Stimulated activated effector memory CD8-positive, alpha-beta T cell treated with anti-CD3 and anti-CD28 coated beads, Interleukin-12 subunit alpha, Interleukin-12 subunit beta, amount 100 ng/mL, for 72 hours (primary cell): ENCODE results near the gene ATG7.
"Not testable (repeated sequence)": the region's sequence is repeated elsewhere in the genome, so short reads cannot be mapped to it uniquely, and the experiment has no call there.

Source experiments
- ATAC-seq: fragments of 150-1000 bp; cut with Tn5 transposase; 2 replicates; pipeline ENCODE4 v1.10.0; 2021
- DNase-seq, 2 donors: peaks; one replicate each; pipeline ENCODE4 v3.0.0; 2021 to 2022; ENCODE audit warnings: low spot score in 2 of 2
- H3K27ac Mint-ChIP-seq: one replicate; pipeline ENCODE4 v1.8.0; 2022; ENCODE audit warnings: mild to moderate bottlenecking, mixed read lengths
- H3K36me3 Mint-ChIP-seq: one replicate; pipeline ENCODE4 v1.8.0; 2022; ENCODE audit warnings: mild to moderate bottlenecking, mixed read lengths
- H3K4me1 Mint-ChIP-seq: one replicate; pipeline ENCODE4 v1.8.0; 2022; ENCODE audit warnings: mixed read lengths
- H3K4me3 Mint-ChIP-seq: one replicate; pipeline ENCODE4 v1.8.0; 2022; ENCODE audit warnings: mild to moderate bottlenecking, mixed read lengths
- H3K9me3 Mint-ChIP-seq: one replicate; pipeline ENCODE4 v1.8.0; 2022; ENCODE audit warnings: mixed read lengths

The ATG7 gene

GRCh38 chr3:11567516-11568467 is 295.6 kb downstream of the ATG7 start:
- Mint-ChIP-seq H3K36me3 (peaks cover 47% of the 10 kb centered on the region), H3K9me3 (no peaks in the 10 kb centered on the region), H3K27ac (peak overlapping the region; percentile 80), H3K4me3 (no peak overlapping the region), H3K4me1 (peaks cover 29% of the 10 kb centered on the region)
- no peak for DNase-seq
- ATAC-seq, result peak; percentile 33

- ATAC-seq, result no peak
- no peak for DNase-seq
Measured at GRCh38 chr3:11568503-11569155, 296.4 kb downstream of the ATG7 start.

GRCh38 chr3:11569156-11569741 is 297.1 kb downstream of the ATG7 start:
- Mint-ChIP-seq H3K4me1 (peaks cover 34% of the 10 kb centered on the region), H3K27ac (peak overlapping the region; percentile 70), H3K4me3 (no peak overlapping the region), H3K9me3 (no peaks in the 10 kb centered on the region), H3K36me3 (peaks cover 41% of the 10 kb centered on the region)
- DNase-seq (no peak), ATAC-seq (no peak)

More at GRCh38 chr3:11568503-11569155, 296.4 kb downstream of the ATG7 start:
- Mint-ChIP-seq H3K4me3 (no peak overlapping the region), H3K27ac (peak overlapping the region; percentile 80), H3K4me1 (peaks cover 34% of the 10 kb centered on the region), H3K9me3 (no peaks in the 10 kb centered on the region), H3K36me3 (peaks cover 42% of the 10 kb centered on the region)

- ATAC-seq, result no peak
Measured at GRCh38 chr3:11570251-11570650, 298.1 kb downstream of the ATG7 start.

GRCh38 chr3:11570789-11571495 is 298.7 kb downstream of the ATG7 start:
- Mint-ChIP-seq H3K27ac (peak overlapping the region; percentile 76), H3K4me3 (no peak overlapping the region), H3K36me3 (peaks cover 43% of the 10 kb centered on the region), H3K4me1 (peaks cover 40% of the 10 kb centered on the region), H3K9me3 (no peaks in the 10 kb centered on the region)
- DNase-seq (no peak), ATAC-seq (no peak)

More at GRCh38 chr3:11570251-11570650, 298.1 kb downstream of the ATG7 start:
- no peak overlapping the region for H3K4me3 Mint-ChIP-seq
- peak overlapping the region; percentile 76 for H3K27ac Mint-ChIP-seq
- peaks cover 46% of the 10 kb centered on the region for H3K36me3 Mint-ChIP-seq
- peaks cover 34% of the 10 kb centered on the region for H3K4me1 Mint-ChIP-seq
- DNase-seq, result no peak
- no peaks in the 10 kb centered on the region for H3K9me3 Mint-ChIP-seq

- DNase-seq, ATAC-seq, H3K4me3 Mint-ChIP-seq, H3K9me3 Mint-ChIP-seq: not testable (repeated sequence)
- Mint-ChIP-seq H3K27ac (peak overlapping the region; percentile 86), H3K36me3 (peaks cover 35% of the 10 kb centered on the region), H3K4me1 (peaks cover 36% of the 10 kb centered on the region)
Measured at GRCh38 chr3:11572660-11573059, 300.5 kb downstream of the ATG7 start.

GRCh38 chr3:11574981-11575669 is 302.9 kb downstream of the ATG7 start:
- H3K9me3 Mint-ChIP-seq, result no peaks in the 10 kb centered on the region
- no peak overlapping the region for H3K4me3 Mint-ChIP-seq
- DNase-seq (no peak), ATAC-seq (no peak)
- peaks cover 31% of the 10 kb centered on the region for H3K36me3 Mint-ChIP-seq
- H3K27ac Mint-ChIP-seq, result no peak overlapping the region
- H3K4me1 Mint-ChIP-seq, result peaks cover 46% of the 10 kb centered on the region

GRCh38 chr3:11575677-11576076 is 303.5 kb downstream of the ATG7 start:
- H3K27ac Mint-ChIP-seq, result no peak overlapping the region
- DNase-seq (no peak), ATAC-seq (no peak)

GRCh38 chr3:11576453-11576852 is 304.3 kb downstream of the ATG7 start:
- ATAC-seq (no peak), DNase-seq (no peak)
- Mint-ChIP-seq H3K36me3 (peaks cover 41% of the 10 kb centered on the region), H3K4me1 (peaks cover 41% of the 10 kb centered on the region), H3K27ac (peak overlapping the region; percentile 45), H3K9me3 (no peaks in the 10 kb centered on the region), H3K4me3 (no peak overlapping the region)

More at GRCh38 chr3:11575677-11576076, 303.5 kb downstream of the ATG7 start:
- Mint-ChIP-seq H3K36me3 (peaks cover 35% of the 10 kb centered on the region), H3K4me1 (peaks cover 44% of the 10 kb centered on the region), H3K9me3 (no peaks in the 10 kb centered on the region), H3K4me3 (no peak overlapping the region)

- DNase-seq (no peak), ATAC-seq (no peak)
- Mint-ChIP-seq H3K36me3 (peaks cover 46% of the 10 kb centered on the region), H3K4me3 (no peak overlapping the region), H3K9me3 (no peaks in the 10 kb centered on the region), H3K27ac (no peak overlapping the region), H3K4me1 (peaks cover 40% of the 10 kb centered on the region)
Measured at GRCh38 chr3:11578169-11578568, 306.0 kb downstream of the ATG7 start.

- ATAC-seq, result no peak
- peaks cover 53% of the 10 kb centered on the region for H3K4me1 Mint-ChIP-seq
- no peak for DNase-seq
- no peaks in the 10 kb centered on the region for H3K9me3 Mint-ChIP-seq
- H3K4me3 Mint-ChIP-seq, result no peak overlapping the region
- no peak overlapping the region for H3K27ac Mint-ChIP-seq
- peaks cover 38% of the 10 kb centered on the region for H3K36me3 Mint-ChIP-seq
Measured at GRCh38 chr3:11580645-11581044, 308.4 kb downstream of the ATG7 start.

- H3K27ac Mint-ChIP-seq, result no peak overlapping the region
- H3K4me3 Mint-ChIP-seq, result no peak overlapping the region
- ATAC-seq, result no peak
- H3K36me3 Mint-ChIP-seq, result peaks cover 40% of the 10 kb centered on the region
- peaks cover 59% of the 10 kb centered on the region for H3K4me1 Mint-ChIP-seq
- no peaks in the 10 kb centered on the region for H3K9me3 Mint-ChIP-seq
- no peak for DNase-seq
Measured at GRCh38 chr3:11581237-11582190, 309.3 kb downstream of the ATG7 start.

GRCh38 chr3:11582191-11582968 is 310.2 kb downstream of the ATG7 start:
- Mint-ChIP-seq H3K27ac (peak overlapping the region; percentile 60), H3K4me3 (no peak overlapping the region), H3K36me3 (peaks cover 46% of the 10 kb centered on the region), H3K4me1 (peaks cover 65% of the 10 kb centered on the region), H3K9me3 (no peaks in the 10 kb centered on the region)
- no peak for ATAC-seq
- DNase-seq, result no peak
